Duodenal mucosa (tissue), 2 donors: Measurements from ENCODE around the gene GPATCH2.
"Not testable (repeated sequence)": the region's sequence is repeated elsewhere in the genome, so short reads cannot be mapped to it uniquely, and the experiment has no call there.

Experiments
- H3K27ac ChIP-seq: one replicate; pipeline ENCODE4 v1.7.0; 2013; ENCODE audit warnings: low read depth, low read length
- H3K27me3 ChIP-seq, 2 donors: one replicate each; pipeline ENCODE4 v1.7.0; 2013; ENCODE audit warnings: low read length in 2 of 2, control low read depth in 1 of 2; ENCODE audit not compliant: insufficient read depth in 2 of 2, control insufficient read depth in 1 of 2
- H3K36me3 ChIP-seq, 2 donors: one replicate each; pipeline ENCODE4 v1.7.0; 2013; ENCODE audit warnings: low read length in 2 of 2, control low read depth in 1 of 2; ENCODE audit not compliant: insufficient read depth in 2 of 2, control insufficient read depth in 1 of 2
- H3K4me1 ChIP-seq, 2 donors: one replicate each; pipeline ENCODE4 v1.7.0; 2013; ENCODE audit warnings: low read length in 2 of 2, control low read depth in 1 of 2; ENCODE audit not compliant: insufficient read depth in 2 of 2, control insufficient read depth in 1 of 2
- H3K4me3 ChIP-seq, 2 donors: one replicate each; pipeline ENCODE4 v1.7.0; 2013; ENCODE audit warnings: low read length in 2 of 2, low read depth in 1 of 2
- H3K9ac ChIP-seq, 2 donors: one replicate each; pipeline ENCODE4 v1.7.0; 2013; ENCODE audit warnings: low read length in 2 of 2, low read depth in 1 of 2
- H3K9me3 ChIP-seq, 2 donors: one replicate each; pipeline ENCODE4 v1.7.0; 2013; ENCODE audit warnings: low read length in 2 of 2, control low read depth in 1 of 2; ENCODE audit not compliant: control insufficient read depth in 1 of 2

The GPATCH2 gene

GRCh38 chr1:217528271-217528670, 102.6 kb downstream of the GPATCH2 start:
- H3K27me3 ChIP-seq, result no peaks in the 10 kb centered on the region
- no peaks in the 10 kb centered on the region for H3K36me3 ChIP-seq
- H3K9ac ChIP-seq, result no peak overlapping the region
- H3K27ac ChIP-seq, result no peak overlapping the region
- no peaks in the 10 kb centered on the region for H3K9me3 ChIP-seq
- no peaks in the 10 kb centered on the region for H3K4me1 ChIP-seq
- H3K4me3 ChIP-seq, result no peak overlapping the region

- H3K27me3 ChIP-seq, result no peaks in the 10 kb centered on the region
- no peak overlapping the region for H3K4me3 ChIP-seq
- no peak overlapping the region for H3K9ac ChIP-seq
- no peaks in the 10 kb centered on the region for H3K9me3 ChIP-seq
- H3K4me1 ChIP-seq, result no peaks in the 10 kb centered on the region
- H3K27ac ChIP-seq, result no peak overlapping the region
- no peaks in the 10 kb centered on the region for H3K36me3 ChIP-seq
Observed at GRCh38 chr1:217527151-217527550, 103.7 kb downstream of the GPATCH2 start.

GRCh38 chr1:217526636-217527035, 104.3 kb downstream of the GPATCH2 start:
- Histone ChIP-seq H3K9ac (no peak overlapping the region), H3K4me1 (no peaks in the 10 kb centered on the region), H3K9me3 (no peaks in the 10 kb centered on the region), H3K27ac (no peak overlapping the region), H3K4me3 (no peak overlapping the region), H3K27me3 (no peaks in the 10 kb centered on the region), H3K36me3 (no peaks in the 10 kb centered on the region)

GRCh38 chr1:217525773-217526490, 105.0 kb downstream of the GPATCH2 start:
- H3K27me3 ChIP-seq, result no peaks in the 10 kb centered on the region

DNA sequence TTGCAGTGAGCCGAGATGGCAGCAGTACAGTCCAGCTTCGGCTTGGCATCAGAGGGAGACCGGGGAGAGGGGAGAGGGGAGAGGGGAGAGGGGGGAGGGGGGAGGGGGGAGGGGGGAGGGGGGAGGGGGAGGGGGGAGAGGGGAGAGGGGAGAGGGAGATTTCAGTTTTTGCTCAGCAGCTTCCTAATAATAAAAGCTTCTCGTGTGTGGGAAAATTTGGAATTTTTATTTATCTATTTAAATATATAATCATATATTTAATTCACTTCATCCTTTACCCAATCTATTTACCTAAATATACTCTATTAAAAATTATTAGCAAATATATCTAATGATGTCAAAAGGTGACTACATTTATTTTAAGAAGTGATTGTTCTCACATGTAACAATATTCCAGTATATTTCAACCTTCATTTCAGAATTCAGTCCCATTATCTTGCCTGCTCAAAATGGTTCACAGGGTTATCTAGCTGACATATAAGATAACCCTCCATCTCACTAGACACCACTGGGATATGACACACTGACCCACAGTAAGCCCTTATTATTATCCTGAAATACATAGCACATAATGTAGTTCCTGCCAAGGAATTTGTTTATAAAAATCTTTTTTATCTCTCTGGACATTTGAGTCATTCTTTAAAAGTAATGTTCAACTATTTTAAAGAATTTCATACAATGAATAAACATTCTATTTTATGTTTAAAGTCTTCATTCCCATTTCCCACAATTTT, 105.9 kb downstream of the GPATCH2 start:
- H3K27me3 ChIP-seq, result no peaks in the 10 kb centered on the region
- no peaks in the 10 kb centered on the region for H3K4me1 ChIP-seq
- H3K4me3 ChIP-seq, result no peak overlapping the region
- H3K36me3 ChIP-seq, result no peaks in the 10 kb centered on the region
- H3K9ac ChIP-seq, result no peak overlapping the region
- no peak overlapping the region for H3K27ac ChIP-seq
- H3K9me3 ChIP-seq, result no peaks in the 10 kb centered on the region

More at GRCh38 chr1:217525773-217526490, 105.0 kb downstream of the GPATCH2 start:
- Histone ChIP-seq H3K9me3 (no peaks in the 10 kb centered on the region), H3K4me3 (no peak overlapping the region), H3K27ac (no peak overlapping the region), H3K4me1 (no peaks in the 10 kb centered on the region), H3K9ac (no peak overlapping the region), H3K36me3 (no peaks in the 10 kb centered on the region)

GRCh38 chr1:217523921-217524320, 107.0 kb downstream of the GPATCH2 start:
- H3K36me3 ChIP-seq, H3K4me1 ChIP-seq, H3K4me3 ChIP-seq, H3K9me3 ChIP-seq, H3K9ac ChIP-seq, H3K27ac ChIP-seq, H3K27me3 ChIP-seq: not testable (repeated sequence)

GRCh38 chr1:217522277-217522676, 108.6 kb downstream of the GPATCH2 start:
- Histone ChIP-seq H3K9ac (no peak overlapping the region), H3K36me3 (no peaks in the 10 kb centered on the region), H3K27ac (no peak overlapping the region), H3K27me3 (no peaks in the 10 kb centered on the region), H3K4me1 (no peaks in the 10 kb centered on the region), H3K4me3 (no peak overlapping the region), H3K9me3 (no peaks in the 10 kb centered on the region)

GRCh38 chr1:217521317-217521716, 109.6 kb downstream of the GPATCH2 start:
- H3K9ac ChIP-seq, result no peak overlapping the region
- H3K4me1 ChIP-seq, result no peaks in the 10 kb centered on the region
- no peaks in the 10 kb centered on the region for H3K9me3 ChIP-seq
- H3K27ac ChIP-seq, result no peak overlapping the region
- H3K27me3 ChIP-seq, result no peaks in the 10 kb centered on the region
- no peak overlapping the region for H3K4me3 ChIP-seq
- H3K36me3 ChIP-seq, result no peaks in the 10 kb centered on the region

DNA sequence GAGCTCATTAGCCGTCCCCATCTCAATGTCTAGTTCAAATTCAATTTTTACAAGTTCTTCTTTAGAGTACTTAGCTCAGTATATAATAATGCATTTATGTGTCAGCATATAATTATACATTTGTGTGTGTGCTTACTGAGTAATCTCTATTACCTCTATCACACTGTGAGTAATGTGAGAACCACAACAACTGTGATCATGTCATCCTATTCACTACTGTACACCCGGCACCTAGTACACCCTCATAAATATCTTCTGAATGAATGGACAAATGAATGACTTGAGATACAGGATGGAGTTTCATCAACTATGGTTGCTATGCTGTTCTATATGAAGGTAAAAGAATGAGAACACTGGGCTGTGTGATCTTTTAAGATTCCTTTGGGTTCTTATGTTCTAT, 124.0 kb downstream of the GPATCH2 start:
- no peaks in the 10 kb centered on the region for H3K27me3 ChIP-seq
- no peaks in the 10 kb centered on the region for H3K4me1 ChIP-seq
- H3K9ac ChIP-seq, result no peak overlapping the region
- H3K9me3 ChIP-seq, result no peaks in the 10 kb centered on the region
- peaks cover 0 to 2% of the 10 kb centered on the region in 2 donors for H3K36me3 ChIP-seq
- H3K4me3 ChIP-seq, result no peak overlapping the region
- H3K27ac ChIP-seq, result no peak overlapping the region

GRCh38 chr1:217498209-217498608, 132.7 kb downstream of the GPATCH2 start:
- Histone ChIP-seq H3K4me3 (no peak overlapping the region), H3K27me3 (no peaks in the 10 kb centered on the region), H3K27ac (no peak overlapping the region), H3K4me1 (no peaks in the 10 kb centered on the region), H3K36me3 (no peaks in the 10 kb centered on the region), H3K9me3 (no peaks in the 10 kb centered on the region), H3K9ac (no peak overlapping the region)
